SK-N-SH (cell line): ENCODE measurements around the gene GOLPH3L.
"Not testable (repeated sequence)": the region's sequence is repeated elsewhere in the genome, so short reads cannot be mapped to it uniquely, and the experiment has no call there.

Experiments used
- FOXM1 ChIP-seq: IDR thresholded peaks from 2 replicates; pipeline ENCODE4 v1.4.0; 2012; ENCODE audit warnings: low read depth, mild to moderate bottlenecking
- RCOR1 ChIP-seq: fragments of 150-350 bp; IDR thresholded peaks from 2 replicates; pipeline ENCODE4 v1.6.1; 2017; ENCODE audit warnings: antibody characterized with exemption, low read length
- SMC3 ChIP-seq: IDR thresholded peaks from 2 replicates; pipeline ENCODE4 v1.6.1; 2012; ENCODE audit warnings: low read depth, low read length, improper control_type of control experiment
- TAF1 ChIP-seq: IDR thresholded peaks from 2 replicates; pipeline ENCODE4 v1.6.1; 2012; ENCODE audit warnings: low read depth, mild to moderate bottlenecking, low read length, moderate library complexity, borderline replicate concordance
- TF ChIP-seq, protein P1 (sequence below): IDR thresholded peaks from 2 replicates; pipeline ENCODE4 v1.4.0; 2012; ENCODE audit warnings: low read depth
- TF ChIP-seq, protein P2 (sequence below): fragments of 200-600 bp; sonication (generic); IDR thresholded peaks from 2 replicates; pipeline ENCODE4 v1.6.1; 2017; ENCODE audit warnings: antibody characterized with exemption, mild to moderate bottlenecking, moderate library complexity
- TF ChIP-seq, protein P3 (sequence below): fragments of 150-350 bp; IDR thresholded peaks from 2 replicates; pipeline ENCODE4 v1.6.1; 2016; ENCODE audit warnings: mild to moderate bottlenecking, low read depth, low read length
- TF ChIP-seq, protein P4 (sequence below): IDR thresholded peaks from 2 replicates; pipeline ENCODE4 v1.6.1; 2012; ENCODE audit warnings: mild to moderate bottlenecking, low read depth, low read length, moderate library complexity

GRCh38 chr1:150605451-150605731 is 91.6 kb downstream of the GOLPH3L start:
- TF ChIP-seq, protein P1, sequence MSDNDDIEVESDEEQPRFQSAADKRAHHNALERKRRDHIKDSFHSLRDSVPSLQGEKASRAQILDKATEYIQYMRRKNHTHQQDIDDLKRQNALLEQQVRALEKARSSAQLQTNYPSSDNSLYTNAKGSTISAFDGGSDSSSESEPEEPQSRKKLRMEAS, result not testable (repeated sequence)
- not testable (repeated sequence) for TF ChIP-seq SMC3, TAF1, FOXM1, RCOR1
- TF ChIP-seq, protein P2, sequence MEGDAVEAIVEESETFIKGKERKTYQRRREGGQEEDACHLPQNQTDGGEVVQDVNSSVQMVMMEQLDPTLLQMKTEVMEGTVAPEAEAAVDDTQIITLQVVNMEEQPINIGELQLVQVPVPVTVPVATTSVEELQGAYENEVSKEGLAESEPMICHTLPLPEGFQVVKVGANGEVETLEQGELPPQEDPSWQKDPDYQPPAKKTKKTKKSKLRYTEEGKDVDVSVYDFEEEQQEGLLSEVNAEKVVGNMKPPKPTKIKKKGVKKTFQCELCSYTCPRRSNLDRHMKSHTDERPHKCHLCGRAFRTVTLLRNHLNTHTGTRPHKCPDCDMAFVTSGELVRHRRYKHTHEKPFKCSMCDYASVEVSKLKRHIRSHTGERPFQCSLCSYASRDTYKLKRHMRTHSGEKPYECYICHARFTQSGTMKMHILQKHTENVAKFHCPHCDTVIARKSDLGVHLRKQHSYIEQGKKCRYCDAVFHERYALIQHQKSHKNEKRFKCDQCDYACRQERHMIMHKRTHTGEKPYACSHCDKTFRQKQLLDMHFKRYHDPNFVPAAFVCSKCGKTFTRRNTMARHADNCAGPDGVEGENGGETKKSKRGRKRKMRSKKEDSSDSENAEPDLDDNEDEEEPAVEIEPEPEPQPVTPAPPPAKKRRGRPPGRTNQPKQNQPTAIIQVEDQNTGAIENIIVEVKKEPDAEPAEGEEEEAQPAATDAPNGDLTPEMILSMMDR, result not testable (repeated sequence)
- TF ChIP-seq, protein P3, sequence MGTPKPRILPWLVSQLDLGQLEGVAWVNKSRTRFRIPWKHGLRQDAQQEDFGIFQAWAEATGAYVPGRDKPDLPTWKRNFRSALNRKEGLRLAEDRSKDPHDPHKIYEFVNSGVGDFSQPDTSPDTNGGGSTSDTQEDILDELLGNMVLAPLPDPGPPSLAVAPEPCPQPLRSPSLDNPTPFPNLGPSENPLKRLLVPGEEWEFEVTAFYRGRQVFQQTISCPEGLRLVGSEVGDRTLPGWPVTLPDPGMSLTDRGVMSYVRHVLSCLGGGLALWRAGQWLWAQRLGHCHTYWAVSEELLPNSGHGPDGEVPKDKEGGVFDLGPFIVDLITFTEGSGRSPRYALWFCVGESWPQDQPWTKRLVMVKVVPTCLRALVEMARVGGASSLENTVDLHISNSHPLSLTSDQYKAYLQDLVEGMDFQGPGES, result not testable (repeated sequence)
- TF ChIP-seq, protein P4, sequence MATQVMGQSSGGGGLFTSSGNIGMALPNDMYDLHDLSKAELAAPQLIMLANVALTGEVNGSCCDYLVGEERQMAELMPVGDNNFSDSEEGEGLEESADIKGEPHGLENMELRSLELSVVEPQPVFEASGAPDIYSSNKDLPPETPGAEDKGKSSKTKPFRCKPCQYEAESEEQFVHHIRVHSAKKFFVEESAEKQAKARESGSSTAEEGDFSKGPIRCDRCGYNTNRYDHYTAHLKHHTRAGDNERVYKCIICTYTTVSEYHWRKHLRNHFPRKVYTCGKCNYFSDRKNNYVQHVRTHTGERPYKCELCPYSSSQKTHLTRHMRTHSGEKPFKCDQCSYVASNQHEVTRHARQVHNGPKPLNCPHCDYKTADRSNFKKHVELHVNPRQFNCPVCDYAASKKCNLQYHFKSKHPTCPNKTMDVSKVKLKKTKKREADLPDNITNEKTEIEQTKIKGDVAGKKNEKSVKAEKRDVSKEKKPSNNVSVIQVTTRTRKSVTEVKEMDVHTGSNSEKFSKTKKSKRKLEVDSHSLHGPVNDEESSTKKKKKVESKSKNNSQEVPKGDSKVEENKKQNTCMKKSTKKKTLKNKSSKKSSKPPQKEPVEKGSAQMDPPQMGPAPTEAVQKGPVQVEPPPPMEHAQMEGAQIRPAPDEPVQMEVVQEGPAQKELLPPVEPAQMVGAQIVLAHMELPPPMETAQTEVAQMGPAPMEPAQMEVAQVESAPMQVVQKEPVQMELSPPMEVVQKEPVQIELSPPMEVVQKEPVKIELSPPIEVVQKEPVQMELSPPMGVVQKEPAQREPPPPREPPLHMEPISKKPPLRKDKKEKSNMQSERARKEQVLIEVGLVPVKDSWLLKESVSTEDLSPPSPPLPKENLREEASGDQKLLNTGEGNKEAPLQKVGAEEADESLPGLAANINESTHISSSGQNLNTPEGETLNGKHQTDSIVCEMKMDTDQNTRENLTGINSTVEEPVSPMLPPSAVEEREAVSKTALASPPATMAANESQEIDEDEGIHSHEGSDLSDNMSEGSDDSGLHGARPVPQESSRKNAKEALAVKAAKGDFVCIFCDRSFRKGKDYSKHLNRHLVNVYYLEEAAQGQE, result not testable (repeated sequence)
